CD4-positive, CD25-positive, alpha-beta regulatory T cell (primary cell): ENCODE results near the gene XYLT1. TPM values are rescaled to one million over a fixed set of nuclear protein-coding genes. Genes with fewer than 3 reads are reported as not detected.
A peak's percentile ranks its signal among the peaks of the same experiment; 100 is the strongest.

Source experiments
- ATAC-seq, 2 donors: fragments of 150-1000 bp; cut with Tn5 transposase; one replicate each; pipeline ENCODE4 v1.10.0; 2021; ENCODE audit warnings: low read depth in 2 of 2, moderate number of reproducible peaks in 2 of 2, moderate library complexity in 1 of 2
- DNase-seq, 3 donors: peaks; one replicate each; pipeline versions ENCODE4 v3.0.0 to v3.0.0-alpha.2; 2012 to 2022; ENCODE audit warnings: mixed read lengths in 1 of 3
- H3K27ac ChIP-seq: one replicate; pipeline ENCODE4 v1.7.0; 2013; ENCODE audit warnings: mild to moderate bottlenecking, low read length; ENCODE audit not compliant: insufficient read depth, poor library complexity, severe bottlenecking
- H3K27me3 ChIP-seq: one replicate; pipeline ENCODE4 v1.7.0; 2013; ENCODE audit warnings: low read length; ENCODE audit not compliant: control insufficient read depth, insufficient read depth
- H3K36me3 ChIP-seq: one replicate; pipeline ENCODE4 v1.7.0; 2013; ENCODE audit warnings: mild to moderate bottlenecking, low read length, moderate library complexity; ENCODE audit not compliant: control insufficient read depth, insufficient read depth
- H3K4me1 ChIP-seq: 2 replicates; pipeline ENCODE4 v1.7.0; 2013; ENCODE audit warnings: mild to moderate bottlenecking, low read length; ENCODE audit not compliant: insufficient read depth, control insufficient read depth, poor library complexity, severe bottlenecking
- H3K4me3 ChIP-seq: one replicate; pipeline ENCODE4 v1.7.0; 2013; ENCODE audit warnings: low read depth, mild to moderate bottlenecking, low read length, moderate library complexity
- H3K9me3 ChIP-seq, 2 experiments: 1 replicate in 1 of 2; 2 replicates in 1 of 2; pipeline ENCODE4 v1.7.0; 2013; ENCODE audit warnings: low read length in 2 of 2, mild to moderate bottlenecking in 1 of 2, moderate library complexity in 1 of 2; ENCODE audit not compliant: control insufficient read depth in 2 of 2
- H3K27ac Mint-ChIP-seq, 3 donors: one replicate each; pipeline ENCODE4 v1.8.0; 2020 to 2022; ENCODE audit warnings: mild to moderate bottlenecking in 3 of 3, mixed read lengths in 3 of 3, moderate library complexity in 2 of 3
- H3K27me3 Mint-ChIP-seq: one replicate; pipeline ENCODE4 v1.8.0; 2022; ENCODE audit warnings: mild to moderate bottlenecking, mixed read lengths
- H3K36me3 Mint-ChIP-seq: one replicate; pipeline ENCODE4 v1.8.0; 2020; ENCODE audit warnings: mixed read lengths
- H3K4me1 Mint-ChIP-seq, 4 donors: one replicate each; pipeline ENCODE4 v1.8.0; 2020 to 2022; ENCODE audit warnings: mixed read lengths in 4 of 4, mild to moderate bottlenecking in 1 of 4
- H3K4me3 Mint-ChIP-seq, 4 donors: one replicate each; pipeline ENCODE4 v1.8.0; 2020 to 2022; ENCODE audit warnings: mild to moderate bottlenecking in 4 of 4, mixed read lengths in 4 of 4, moderate library complexity in 3 of 4
- H3K9me3 Mint-ChIP-seq, 7 donors: one replicate each; pipeline ENCODE4 v1.8.0; 2020 to 2022; ENCODE audit warnings: mixed read lengths in 7 of 7, mild to moderate bottlenecking in 3 of 7, moderate library complexity in 2 of 7
- polyA plus RNA-seq, 4 donors: library from polyadenylated mRNA; unstranded; fragments of 300-500 nt; fragmentation: Illumina TruSeq; gene quantifications; one replicate each; pipeline ENCODE4 v1.2.3, GENCODE V29; 2021
- total RNA-seq: library from RNA; stranded (reverse); gene quantifications from one replicate; pipeline ENCODE4 v1.2.3, GENCODE V29; 2022

XYLT1 gene
- total and polyA plus RNA-seq, 5 donors from 2014 or later, result 0.68 to 26.3 (median 3.1) TPM

DNA sequence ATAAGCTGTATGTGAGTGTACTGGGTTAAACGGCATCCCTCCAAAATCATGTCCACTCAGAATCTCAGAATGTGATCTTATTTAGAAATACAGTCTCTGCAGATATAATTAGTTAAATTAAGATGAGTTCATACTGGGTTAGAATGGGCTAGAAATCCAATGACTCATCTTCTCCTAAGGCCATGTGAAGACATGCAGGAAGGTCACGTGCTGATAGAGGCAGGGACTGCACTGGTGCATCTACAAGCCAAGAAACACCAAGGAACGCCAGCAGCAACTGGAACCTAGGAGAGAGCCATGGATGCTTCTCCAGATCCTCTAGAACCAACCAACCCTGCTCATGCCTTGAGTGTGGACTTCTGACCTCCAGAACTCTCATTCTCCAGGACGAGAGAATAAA, 241.0 kb downstream of the XYLT1 start:
- no peak overlapping the region for H3K27ac Mint-ChIP-seq
- Histone ChIP-seq H3K27me3 (no peaks in the 10 kb centered on the region), H3K4me3 (no peak overlapping the region), H3K9me3 (no peaks in the 10 kb centered on the region), H3K36me3 (peaks cover 4% of the 10 kb centered on the region), H3K27ac (no peak overlapping the region), H3K4me1 (no peaks in the 10 kb centered on the region)
- DNase-seq, result no peak
- H3K36me3 Mint-ChIP-seq, result peaks cover 36% of the 10 kb centered on the region
- H3K27me3 Mint-ChIP-seq, result no peaks in the 10 kb centered on the region
- peaks cover 0 to 17% (median 11%) of the 10 kb centered on the region in 4 donors for H3K4me1 Mint-ChIP-seq
- H3K4me3 Mint-ChIP-seq, result no peak overlapping the region
- H3K9me3 Mint-ChIP-seq, result no peaks in the 10 kb centered on the region
- no peak for ATAC-seq

DNA sequence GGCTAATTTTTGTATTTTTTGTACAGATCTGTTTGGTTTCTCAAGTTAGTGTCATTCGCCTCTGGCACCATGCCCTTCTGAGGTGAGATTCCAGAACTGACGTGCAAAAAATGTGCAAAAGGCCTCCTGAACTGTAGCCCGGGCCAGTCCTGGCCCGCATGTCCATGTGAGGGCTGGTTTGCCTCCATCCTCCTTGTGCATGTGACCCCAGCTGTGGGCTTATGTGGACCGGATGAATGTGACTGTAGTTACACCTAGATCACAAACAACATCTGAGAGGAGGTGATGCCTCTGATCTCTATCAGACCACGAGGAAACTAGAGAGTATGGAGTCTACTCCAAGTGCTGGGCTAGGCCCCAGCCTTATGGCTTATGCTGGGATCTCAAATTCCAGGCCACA, 241.6 kb downstream of the XYLT1 start:
- H3K4me3 ChIP-seq, result no peak overlapping the region
- Mint-ChIP-seq H3K4me1 (peaks cover 0 to 17% (median 8%) of the 10 kb centered on the region in 4 donors), H3K36me3 (peaks cover 36% of the 10 kb centered on the region), H3K27me3 (no peaks in the 10 kb centered on the region), H3K27ac (no peak overlapping the region), H3K4me3 (no peak overlapping the region), H3K9me3 (no peaks in the 10 kb centered on the region)
- no peak for ATAC-seq
- H3K27me3 ChIP-seq, result no peaks in the 10 kb centered on the region
- H3K36me3 ChIP-seq, result peaks cover 9% of the 10 kb centered on the region
- DNase-seq, result no peak
- H3K9me3 ChIP-seq, result no peaks in the 10 kb centered on the region
- no peak overlapping the region for H3K27ac ChIP-seq
- no peaks in the 10 kb centered on the region for H3K4me1 ChIP-seq

DNA sequence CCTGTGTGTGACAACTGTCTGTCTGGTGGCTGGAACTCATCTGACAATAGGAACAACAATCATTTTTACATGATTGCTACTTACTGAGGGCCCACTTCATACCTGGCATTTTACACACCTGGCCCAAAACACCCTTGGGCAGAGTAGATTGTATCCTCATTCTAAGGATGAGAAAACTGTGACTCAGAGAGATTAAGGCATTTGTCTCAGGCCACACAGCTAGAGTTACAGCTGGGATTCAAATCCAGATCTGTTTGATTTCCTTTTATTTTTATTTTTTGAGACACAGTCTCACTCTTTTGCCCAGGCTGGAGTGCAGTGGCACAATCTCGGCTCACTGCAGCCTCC, 242.1 kb downstream of the XYLT1 start:
- Histone ChIP-seq H3K4me3 (no peak overlapping the region), H3K9me3 (no peaks in the 10 kb centered on the region), H3K4me1 (no peaks in the 10 kb centered on the region), H3K27ac (no peak overlapping the region), H3K27me3 (no peaks in the 10 kb centered on the region), H3K36me3 (peaks cover 9% of the 10 kb centered on the region)
- no peak overlapping the region for H3K4me3 Mint-ChIP-seq
- no peaks in the 10 kb centered on the region for H3K9me3 Mint-ChIP-seq
- peak overlapping the region in 1 of 3 donors; percentile 65 for H3K27ac Mint-ChIP-seq
- ATAC-seq, result no peak
- H3K36me3 Mint-ChIP-seq, result peaks cover 40% of the 10 kb centered on the region
- H3K4me1 Mint-ChIP-seq, result peaks cover 0 to 17% (median 8%) of the 10 kb centered on the region in 4 donors
- no peak for DNase-seq
- no peaks in the 10 kb centered on the region for H3K27me3 Mint-ChIP-seq

DNA sequence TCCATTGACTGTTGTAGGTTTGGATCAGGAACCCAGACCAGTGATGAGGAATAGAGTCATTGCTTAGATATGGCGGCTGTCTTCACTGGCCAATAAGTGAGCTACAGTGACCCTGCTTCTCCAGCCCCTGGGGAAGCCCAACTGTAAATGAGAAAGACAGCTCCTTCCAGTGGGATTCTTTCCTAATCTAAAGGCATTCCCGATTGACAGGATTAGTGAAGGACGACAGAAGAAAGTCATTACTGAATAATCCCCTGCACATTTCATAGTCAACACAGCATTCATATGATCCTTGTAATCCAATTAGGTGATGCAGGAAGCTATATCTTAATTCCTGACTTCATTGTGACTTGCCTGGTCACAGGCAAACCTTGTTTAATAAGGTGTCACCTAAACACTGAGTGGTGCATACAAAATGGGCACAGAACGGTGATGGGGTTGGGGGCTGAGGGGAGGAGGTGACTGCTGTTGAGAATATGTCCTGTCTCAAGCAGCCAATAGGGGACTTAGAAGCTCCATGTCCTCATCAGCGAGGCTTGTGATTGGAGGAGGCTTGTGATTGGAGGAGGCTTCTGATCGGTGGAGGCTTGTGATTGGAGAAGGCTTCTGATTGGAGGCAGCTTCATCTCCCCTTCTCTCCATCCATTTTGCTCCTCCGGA, 242.6 kb downstream of the XYLT1 start:
- H3K27me3 ChIP-seq, result no peaks in the 10 kb centered on the region
- Mint-ChIP-seq H3K4me1 (peaks cover 0 to 21% (median 8%) of the 10 kb centered on the region in 4 donors), H3K27ac (peak overlapping the region in 2 of 3 donors; percentile 45 to 65), H3K27me3 (no peaks in the 10 kb centered on the region), H3K4me3 (no peak overlapping the region), H3K9me3 (peaks cover 0 to 2% (median 0%) of the 10 kb centered on the region in 7 donors), H3K36me3 (peaks cover 44% of the 10 kb centered on the region)
- no peak for DNase-seq
- H3K4me1 ChIP-seq, result no peaks in the 10 kb centered on the region
- H3K27ac ChIP-seq, result no peak overlapping the region
- H3K9me3 ChIP-seq, result no peaks in the 10 kb centered on the region
- H3K4me3 ChIP-seq, result no peak overlapping the region
- ATAC-seq, result no peak
- H3K36me3 ChIP-seq, result peaks cover 14% of the 10 kb centered on the region

DNA sequence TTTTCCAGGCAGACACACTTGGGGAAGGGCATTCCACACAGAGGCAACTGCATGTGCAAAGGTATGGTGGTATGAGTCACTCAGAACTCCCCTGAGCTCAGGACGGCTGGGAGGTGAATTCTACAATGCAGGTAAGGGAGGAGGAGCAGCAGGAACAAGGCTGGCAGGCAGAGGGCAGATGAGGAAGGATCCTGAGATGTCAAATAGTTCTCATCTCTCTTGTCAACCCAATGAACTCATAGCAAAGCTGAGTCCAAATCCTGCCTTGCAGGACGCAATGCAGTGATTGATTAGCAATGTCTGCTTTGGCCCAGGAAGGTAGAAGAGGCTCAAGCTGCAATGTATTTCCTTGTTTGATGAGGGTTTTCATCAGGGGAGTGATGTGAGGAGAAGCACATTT, 243.5 kb downstream of the XYLT1 start:
- peaks cover 35% of the 10 kb centered on the region for H3K36me3 Mint-ChIP-seq
- ATAC-seq (no peak), DNase-seq (no peak)
- H3K9me3 Mint-ChIP-seq, result peaks cover 0 to 2% (median 0%) of the 10 kb centered on the region in 7 donors
- no peaks in the 10 kb centered on the region for H3K9me3 ChIP-seq
- no peak overlapping the region for H3K27ac ChIP-seq
- H3K27ac Mint-ChIP-seq, result peak overlapping the region in 2 of 3 donors; percentile 16 to 68
- H3K4me1 ChIP-seq, result no peaks in the 10 kb centered on the region
- peaks cover 16% of the 10 kb centered on the region for H3K36me3 ChIP-seq
- H3K4me1 Mint-ChIP-seq, result peaks cover 0 to 23% (median 8%) of the 10 kb centered on the region in 4 donors
- H3K27me3 Mint-ChIP-seq, result no peaks in the 10 kb centered on the region
- H3K27me3 ChIP-seq, result no peaks in the 10 kb centered on the region
- no peak overlapping the region for H3K4me3 ChIP-seq
- H3K4me3 Mint-ChIP-seq, result no peak overlapping the region

DNA sequence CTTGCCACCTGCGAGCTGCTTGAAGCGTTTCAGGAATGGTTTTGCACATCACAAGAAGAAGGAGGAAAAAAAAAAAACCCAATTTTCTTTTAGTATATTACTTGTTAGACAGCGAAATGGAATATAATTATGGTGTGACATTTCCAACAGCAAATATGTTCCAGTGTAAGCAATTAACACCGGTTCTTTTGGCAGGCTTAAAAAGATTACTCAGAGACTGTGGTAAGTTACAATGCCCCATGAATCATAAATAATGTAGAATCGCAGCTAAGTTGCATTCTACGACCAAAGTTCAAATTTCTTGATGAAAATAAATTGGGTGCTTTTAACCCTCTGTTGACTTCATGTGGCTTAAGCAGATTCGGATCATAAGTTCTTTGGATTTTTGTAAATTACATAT, 245.2 kb downstream of the XYLT1 start:
- ATAC-seq, result no peak
- Mint-ChIP-seq H3K4me3 (no peak overlapping the region), H3K36me3 (peaks cover 37% of the 10 kb centered on the region), H3K27me3 (no peaks in the 10 kb centered on the region), H3K4me1 (peaks cover 0 to 21% (median 10%) of the 10 kb centered on the region in 4 donors), H3K9me3 (peaks cover 0 to 2% (median 0%) of the 10 kb centered on the region in 7 donors), H3K27ac (peak overlapping the region in 1 of 3 donors; percentile 12)
- Histone ChIP-seq H3K4me1 (no peaks in the 10 kb centered on the region), H3K27ac (no peak overlapping the region), H3K9me3 (no peaks in the 10 kb centered on the region), H3K27me3 (no peaks in the 10 kb centered on the region), H3K36me3 (peaks cover 16% of the 10 kb centered on the region), H3K4me3 (no peak overlapping the region)
- DNase-seq, result no peak

DNA sequence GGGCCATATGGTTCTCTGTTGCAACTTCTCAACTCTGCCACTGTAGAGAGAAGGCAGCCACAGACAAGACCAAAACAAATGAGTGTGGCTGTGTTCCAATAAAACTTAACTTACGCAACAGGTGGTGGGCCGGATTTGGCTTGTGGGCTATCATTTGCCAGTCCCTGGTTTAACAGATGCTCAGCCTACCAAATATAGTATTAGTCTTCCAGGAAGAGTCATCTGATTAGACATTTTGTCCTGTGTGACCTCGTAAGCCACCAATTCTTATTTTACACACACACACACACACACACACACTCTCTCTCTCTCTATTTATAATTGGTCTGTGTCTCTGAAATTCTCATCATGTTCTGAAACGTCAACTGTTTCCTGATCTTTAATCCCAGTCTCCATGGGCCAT, 245.9 kb downstream of the XYLT1 start:
- H3K36me3 ChIP-seq, result peaks cover 16% of the 10 kb centered on the region
- no peaks in the 10 kb centered on the region for H3K4me1 ChIP-seq
- peaks cover 0 to 2% (median 0%) of the 10 kb centered on the region in 7 donors for H3K9me3 Mint-ChIP-seq
- no peaks in the 10 kb centered on the region for H3K27me3 ChIP-seq
- H3K27ac ChIP-seq, result no peak overlapping the region
- no peak for ATAC-seq
- no peak overlapping the region for H3K4me3 Mint-ChIP-seq
- DNase-seq, result no peak
- H3K4me3 ChIP-seq, result no peak overlapping the region
- H3K36me3 Mint-ChIP-seq, result peaks cover 32% of the 10 kb centered on the region
- H3K9me3 ChIP-seq, result no peaks in the 10 kb centered on the region
- peaks cover 0 to 16% (median 10%) of the 10 kb centered on the region in 4 donors for H3K4me1 Mint-ChIP-seq
- H3K27ac Mint-ChIP-seq, result peak overlapping the region in 2 of 3 donors; percentile 39 to 63
- no peaks in the 10 kb centered on the region for H3K27me3 Mint-ChIP-seq

DNA sequence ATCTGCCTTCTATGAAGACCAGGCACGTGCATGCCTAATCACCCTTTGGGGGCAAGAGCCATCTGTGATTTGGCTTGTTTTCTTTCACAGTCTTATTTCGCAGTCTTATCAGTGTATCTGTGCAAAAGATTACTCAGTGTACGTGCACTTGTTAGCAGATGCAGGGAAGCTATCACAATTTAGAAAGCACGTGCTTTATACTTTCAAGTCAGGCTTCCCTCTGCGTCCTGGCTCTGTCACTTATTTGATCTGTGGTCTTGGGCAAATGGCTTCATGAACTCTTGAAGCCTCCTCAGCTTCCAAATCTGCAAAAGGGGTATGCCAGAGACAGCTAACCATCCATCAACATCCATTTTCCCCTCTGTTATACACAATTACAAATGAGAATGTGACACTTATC, 246.4 kb downstream of the XYLT1 start:
- H3K9me3 Mint-ChIP-seq, result peaks cover 0 to 2% (median 0%) of the 10 kb centered on the region in 7 donors

More for the DNA sequence above, 246.4 kb downstream of the XYLT1 start:
- Mint-ChIP-seq H3K27me3 (no peaks in the 10 kb centered on the region), H3K36me3 (peaks cover 32% of the 10 kb centered on the region), H3K4me1 (peaks cover 0 to 16% (median 10%) of the 10 kb centered on the region in 4 donors), H3K27ac (no peak overlapping the region), H3K4me3 (no peak overlapping the region)
- H3K4me3 ChIP-seq, result no peak overlapping the region
- no peaks in the 10 kb centered on the region for H3K9me3 ChIP-seq
- DNase-seq, result no peak
- H3K36me3 ChIP-seq, result peaks cover 16% of the 10 kb centered on the region
- no peaks in the 10 kb centered on the region for H3K27me3 ChIP-seq
- no peak for ATAC-seq
- no peaks in the 10 kb centered on the region for H3K4me1 ChIP-seq
- no peak overlapping the region for H3K27ac ChIP-seq
